ENCODE data around the gene TOR4A. TPM values are rescaled to one million over a fixed set of nuclear protein-coding genes. Genes with fewer than 3 reads are reported as not detected.
"Not testable (repeated sequence)": the region's sequence is repeated elsewhere in the genome, so short reads cannot be mapped to it uniquely, and the experiment has no call there.

TOR4A gene
- total and polyA plus RNA-seq, 5 donors = 6.2 to 17.2 (median 12.9) TPM

DNA sequence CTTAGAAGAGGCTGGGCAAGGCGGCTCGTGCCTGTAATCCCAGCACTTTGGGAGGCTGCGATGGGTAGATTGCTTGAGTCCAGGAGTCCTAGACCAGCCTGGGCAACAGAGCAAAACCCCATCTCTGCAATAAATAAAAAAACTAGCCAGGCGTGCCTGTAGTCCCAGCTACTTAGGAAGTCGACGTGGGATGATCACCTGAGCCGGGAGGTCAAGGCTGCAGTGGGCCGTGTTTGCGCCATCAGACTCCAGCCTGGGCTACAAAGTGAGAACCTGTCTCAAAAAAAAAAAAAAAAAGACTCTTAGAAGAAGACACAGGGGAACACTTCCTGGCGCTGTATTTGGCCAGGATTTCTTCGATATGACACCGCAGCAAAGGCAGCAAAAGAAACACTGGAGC is 48.3 kb downstream of the TOR4A start:
- intact Hi-C loops (cut with DNase I) = loop anchor here in 1 of 4 donors (10.0 kb wide), 1 partner anchor 49 kb away; no protein-coding TSS in a partner anchor
- Histone ChIP-seq H3K4me1 (ENCODE audit: control insufficient read depth, insufficient read depth, low read length) (no peaks in the 10 kb centered on the region), H3K27me3 (ENCODE audit: control insufficient read depth, insufficient read depth) (no peaks in the 10 kb centered on the region), H3K9me3 (ENCODE audit: control insufficient read depth, low read length) (no peaks in the 10 kb centered on the region), H3K27ac (ENCODE audit: low read length) (no peak overlapping the region), H3K4me3 (ENCODE audit: low read length) (no peak overlapping the region)
- 97% methylated on average over 12 of the region's 12 CpGs for WGBS
- no peak for DNase-seq
- no peak for ATAC-seq

GRCh38 chr9:137326445-137327065 is 49.0 kb downstream of the TOR4A start:
- no peak overlapping the region for H3K4me3 ChIP-seq (ENCODE audit: low read length)
- ATAC-seq (no peak), DNase-seq (no peak)
- H3K27ac ChIP-seq (ENCODE audit: low read length) = no peak overlapping the region
- no peaks in the 10 kb centered on the region for H3K4me1 ChIP-seq (ENCODE audit: control insufficient read depth, insufficient read depth, low read length)
- H3K27me3 ChIP-seq (ENCODE audit: control insufficient read depth, insufficient read depth) = no peaks in the 10 kb centered on the region
- intact Hi-C loops (cut with DNase I) = loop anchor here in 1 of 4 donors (10.0 kb wide), 1 partner anchor 48 kb away; no protein-coding TSS in a partner anchor
- no peaks in the 10 kb centered on the region for H3K9me3 ChIP-seq (ENCODE audit: control insufficient read depth, low read length)
- WGBS = 83% methylated on average over 19 of the region's 19 CpGs

DNA sequence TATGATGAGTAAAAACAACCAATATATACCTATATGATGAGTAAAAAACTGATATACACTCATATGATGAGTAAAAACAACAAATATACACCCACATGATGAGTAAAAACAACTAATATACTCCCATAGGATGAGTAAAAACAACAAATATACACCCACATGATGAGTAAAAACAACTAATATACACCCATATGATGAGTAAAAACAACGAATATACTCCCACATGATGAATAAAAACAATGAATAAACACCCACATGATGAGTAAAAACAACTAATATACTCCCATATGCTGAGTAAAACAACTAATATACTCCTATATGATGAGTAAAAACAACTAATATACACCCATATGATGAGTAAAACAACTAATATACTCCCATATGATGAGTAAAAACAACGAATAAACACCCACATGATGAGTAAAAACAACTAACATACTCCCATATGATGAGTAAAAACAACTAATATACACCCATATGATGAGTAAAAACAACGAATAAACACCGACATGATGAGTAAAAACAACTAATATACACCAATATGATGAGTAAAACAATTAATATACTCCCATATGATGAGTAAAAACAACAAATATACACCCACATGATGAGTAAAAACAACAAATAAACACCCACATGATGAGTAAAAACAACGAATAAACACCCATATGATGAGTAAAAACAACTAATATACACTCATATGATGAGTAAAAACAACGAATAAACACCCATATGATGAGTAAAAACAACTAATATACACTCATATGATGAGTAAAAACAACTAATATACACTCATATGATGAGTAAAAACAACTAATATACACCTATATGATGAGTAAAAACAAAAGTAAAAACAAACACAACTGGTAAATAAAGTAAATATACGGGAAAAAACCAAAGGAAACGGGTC is 50.4 kb downstream of the TOR4A start:
- not testable (repeated sequence) for H3K4me3 ChIP-seq (ENCODE audit: low read length); H3K4me1 ChIP-seq (ENCODE audit: control insufficient read depth, insufficient read depth, low read length); H3K9me3 ChIP-seq (ENCODE audit: control insufficient read depth, low read length); H3K27ac ChIP-seq (ENCODE audit: low read length); ATAC-seq; H3K27me3 ChIP-seq (ENCODE audit: control insufficient read depth, insufficient read depth); DNase-seq
- WGBS = 83% methylated on average over 8 of the region's 8 CpGs
- intact Hi-C loops (cut with DNase I) = loop anchor here in 1 of 4 donors (10.0 kb wide), 1 partner anchor 47 kb away; no protein-coding TSS in a partner anchor

- not testable (repeated sequence) for H3K9me3 ChIP-seq (ENCODE audit: control insufficient read depth, low read length); H3K27me3 ChIP-seq (ENCODE audit: control insufficient read depth, insufficient read depth); H3K27ac ChIP-seq (ENCODE audit: low read length); H3K4me1 ChIP-seq (ENCODE audit: control insufficient read depth, insufficient read depth, low read length); H3K4me3 ChIP-seq (ENCODE audit: low read length); ATAC-seq; DNase-seq
- intact Hi-C loops (cut with DNase I) = loop anchor here in 1 of 4 donors (10.0 kb wide), 1 partner anchor 45 kb away; no protein-coding TSS in a partner anchor
- WGBS = 68% methylated on average over 24 of the region's 26 CpGs
Observed at GRCh38 chr9:137329590-137329989, 52.1 kb downstream of the TOR4A start.

- Histone ChIP-seq H3K27me3 (ENCODE audit: control insufficient read depth, insufficient read depth) (no peaks in the 10 kb centered on the region), H3K27ac (ENCODE audit: low read length) (no peak overlapping the region), H3K4me1 (ENCODE audit: control insufficient read depth, insufficient read depth, low read length) (no peaks in the 10 kb centered on the region), H3K9me3 (ENCODE audit: control insufficient read depth, low read length) (no peaks in the 10 kb centered on the region), H3K4me3 (ENCODE audit: low read length) (no peak overlapping the region)
- intact Hi-C loops (cut with DNase I) = no loop called here
- DNase-seq (no peak), ATAC-seq (no peak)
- 81% methylated on average over 6 of the region's 6 CpGs for WGBS
Observed at GRCh38 chr9:137330689-137331088, 53.2 kb downstream of the TOR4A start.

DNA sequence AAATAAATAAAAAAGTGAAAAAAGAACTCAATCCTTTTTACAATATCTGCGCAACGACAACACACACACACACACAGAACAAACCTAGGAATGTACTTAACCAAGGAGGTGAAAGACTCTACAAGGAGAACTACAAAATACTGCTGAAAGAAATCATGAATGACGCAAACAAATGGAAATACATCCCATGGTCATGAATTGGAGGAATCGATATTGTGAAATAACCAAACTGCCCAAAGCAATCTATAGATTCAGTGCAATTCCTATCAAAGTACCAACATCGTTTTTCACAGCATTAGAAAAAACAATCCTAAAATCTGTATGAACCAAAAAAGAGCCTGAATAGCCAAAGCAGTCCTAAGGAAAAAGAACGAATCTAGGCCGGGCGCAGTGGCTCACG is 54.4 kb downstream of the TOR4A start:
- ATAC-seq (no peak), DNase-seq (no peak)
- no peak overlapping the region for H3K27ac ChIP-seq (ENCODE audit: low read length)
- H3K9me3 ChIP-seq (ENCODE audit: control insufficient read depth, low read length) = no peaks in the 10 kb centered on the region
- 94% methylated on average over 9 of the region's 9 CpGs for WGBS
- no peaks in the 10 kb centered on the region for H3K27me3 ChIP-seq (ENCODE audit: control insufficient read depth, insufficient read depth)
- H3K4me1 ChIP-seq (ENCODE audit: control insufficient read depth, insufficient read depth, low read length) = no peaks in the 10 kb centered on the region
- no peak overlapping the region for H3K4me3 ChIP-seq (ENCODE audit: low read length)
- intact Hi-C loops (cut with DNase I) = no loop called here

Other genes with a start within 250 kb of the TOR4A start
- gene ABCA2, start 249.5 kb upstream of the TOR4A start, total RNA-seq = 10 to 100 TPM; 32.2 to 42.4 (median 39.3) TPM
- 40.4 TPM for gene ABCA2, start 249.5 kb upstream of the TOR4A start, polyA plus RNA-seq
- under 1 TPM in 3 of 4 donors, not detected in 1; 0.09 to 0.24 (median 0.20) TPM for gene FUT7, start 245.6 kb upstream of the TOR4A start, total RNA-seq
- gene FUT7, start 245.6 kb upstream of the TOR4A start, polyA plus RNA-seq = 0.07 TPM
- gene NPDC1, start 231.5 kb upstream of the TOR4A start, total RNA-seq = 10 to 100 TPM; 68.3 to 81.0 (median 71.4) TPM
- 69.7 TPM for gene NPDC1, start 231.5 kb upstream of the TOR4A start, polyA plus RNA-seq
- 1 to 10 TPM in 3 of 4 donors, under 1 TPM in 1; 0.92 to 2.9 (median 1.4) TPM for gene ENTPD2, start 223.7 kb upstream of the TOR4A start, total RNA-seq
- gene ENTPD2, start 223.7 kb upstream of the TOR4A start, polyA plus RNA-seq = 2.1 TPM
- under 1 TPM; 0.08 to 0.63 (median 0.28) TPM for gene SAPCD2, start 207.2 kb upstream of the TOR4A start, total RNA-seq
- gene SAPCD2, start 207.2 kb upstream of the TOR4A start, polyA plus RNA-seq = 0.18 TPM
- 10 to 100 TPM in 3 of 4 donors, 1 to 10 TPM in 1; 9.8 to 14.0 (median 12.4) TPM for gene UAP1L1, start 200.2 kb upstream of the TOR4A start, total RNA-seq
- gene UAP1L1, start 200.2 kb upstream of the TOR4A start, polyA plus RNA-seq = 10.1 TPM
- gene MAN1B1, start 190.7 kb upstream of the TOR4A start, total RNA-seq = 10 to 100 TPM; 23.9 to 31.3 (median 28.1) TPM
- 24.8 TPM for gene MAN1B1, start 190.7 kb upstream of the TOR4A start, polyA plus RNA-seq
- gene DPP7, start 163.0 kb upstream of the TOR4A start, total RNA-seq = 100 to 1,000 TPM; 211 to 288 (median 239) TPM
- 252 TPM for gene DPP7, start 163.0 kb upstream of the TOR4A start, polyA plus RNA-seq
- under 1 TPM in 1 of 4 donors, not detected in 3; 0.08 TPM for gene GRIN1, start 138.6 kb upstream of the TOR4A start, total RNA-seq
- gene GRIN1, start 138.6 kb upstream of the TOR4A start, polyA plus RNA-seq = 0.09 TPM
- gene LRRC26, start 107.7 kb upstream of the TOR4A start, total RNA-seq = not detected
- not detected for gene LRRC26, start 107.7 kb upstream of the TOR4A start, polyA plus RNA-seq
- gene TMEM210, start 105.7 kb upstream of the TOR4A start, total RNA-seq = not detected
- gene TMEM210, start 105.7 kb upstream of the TOR4A start, polyA plus RNA-seq = not detected
- 10 to 100 TPM; 31.9 to 45.7 (median 37.4) TPM for gene ANAPC2, start 89.2 kb upstream of the TOR4A start, total RNA-seq
- 26.6 TPM for gene ANAPC2, start 89.2 kb upstream of the TOR4A start, polyA plus RNA-seq
- 10 to 100 TPM; 43.2 to 57.8 (median 48.3) TPM for gene SSNA1, start 89.0 kb upstream of the TOR4A start, total RNA-seq
- gene SSNA1, start 89.0 kb upstream of the TOR4A start, polyA plus RNA-seq = 86.4 TPM
- gene TPRN, start 77.0 kb upstream of the TOR4A start, total RNA-seq = 10 to 100 TPM in 1 of 4 donors, 1 to 10 TPM in 3; 5.4 to 13.9 (median 8.9) TPM
- 4.8 TPM for gene TPRN, start 77.0 kb upstream of the TOR4A start, polyA plus RNA-seq
- gene TMEM203, start 72.1 kb upstream of the TOR4A start, total RNA-seq = 10 to 100 TPM; 28.9 to 41.3 (median 39.9) TPM
- 47.5 TPM for gene TMEM203, start 72.1 kb upstream of the TOR4A start, polyA plus RNA-seq
- 1 to 10 TPM; 5.1 to 7.9 (median 5.9) TPM for gene NDOR1, start 72.0 kb upstream of the TOR4A start, total RNA-seq
- 5.2 TPM for gene NDOR1, start 72.0 kb upstream of the TOR4A start, polyA plus RNA-seq
- gene RNF208, start 55.5 kb upstream of the TOR4A start, total RNA-seq = 10 to 100 TPM; 17.7 to 25.9 (median 23.7) TPM
- 36.0 TPM for gene RNF208, start 55.5 kb upstream of the TOR4A start, polyA plus RNA-seq
- under 1 TPM in 1 of 4 donors, not detected in 3; 0.17 TPM for gene CYSRT1, start 52.6 kb upstream of the TOR4A start, total RNA-seq
- gene CYSRT1, start 52.6 kb upstream of the TOR4A start, polyA plus RNA-seq = 0.32 TPM
- not detected for gene RNF224, start 50.2 kb upstream of the TOR4A start, total RNA-seq
- gene RNF224, start 50.2 kb upstream of the TOR4A start, polyA plus RNA-seq = 0.09 TPM
- gene SLC34A3, start 46.8 kb upstream of the TOR4A start, total RNA-seq = not detected
- gene SLC34A3, start 46.8 kb upstream of the TOR4A start, polyA plus RNA-seq = not detected
- 100 to 1,000 TPM; 203 to 461 (median 332) TPM for gene TUBB4B, start 36.4 kb upstream of the TOR4A start, total RNA-seq
- 591 TPM for gene TUBB4B, start 36.4 kb upstream of the TOR4A start, polyA plus RNA-seq
- under 1 TPM in 3 of 4 donors, not detected in 1; 0.31 to 0.46 (median 0.32) TPM for gene STPG3, start 26.4 kb upstream of the TOR4A start, total RNA-seq
- gene STPG3, start 26.4 kb upstream of the TOR4A start, polyA plus RNA-seq = 0.23 TPM
- gene NELFB, start 22.4 kb upstream of the TOR4A start, total RNA-seq = 10 to 100 TPM; 34.8 to 38.6 (median 37.1) TPM
- 33.8 TPM for gene NELFB, start 22.4 kb upstream of the TOR4A start, polyA plus RNA-seq
- 10 to 100 TPM in 1 of 4 donors, 1 to 10 TPM in 3; 4.5 to 14.5 (median 7.9) TPM for gene NRARP, start 24.5 kb downstream of the TOR4A start, total RNA-seq
- 4.2 TPM for gene NRARP, start 24.5 kb downstream of the TOR4A start, polyA plus RNA-seq
- 10 to 100 TPM in 2 of 4 donors, 1 to 10 TPM in 2; 7.9 to 13.4 (median 11.1) TPM for gene EXD3, start 145.4 kb downstream of the TOR4A start, total RNA-seq
- gene EXD3, start 145.4 kb downstream of the TOR4A start, polyA plus RNA-seq = 14.6 TPM
- 1 to 10 TPM; 3.1 to 7.5 (median 4.5) TPM for gene NOXA1, start 145.7 kb downstream of the TOR4A start, total RNA-seq
- 4.3 TPM for gene NOXA1, start 145.7 kb downstream of the TOR4A start, polyA plus RNA-seq
- not detected for gene ENTPD8, start 163.6 kb downstream of the TOR4A start, total RNA-seq
- not detected for gene ENTPD8, start 163.6 kb downstream of the TOR4A start, polyA plus RNA-seq
- 10 to 100 TPM; 12.4 to 21.5 (median 18.6) TPM for gene NSMF, start 181.6 kb downstream of the TOR4A start, total RNA-seq
- gene NSMF, start 181.6 kb downstream of the TOR4A start, polyA plus RNA-seq = 25.5 TPM

Data from right cardiac atrium (tissue), 5 donors.